Activated CD8-positive, alpha-beta memory T cell treated with anti-CD3 and anti-CD28 coated beads, Interleukin-2, amount 50 U/mL, for 4 hours (primary cell): ENCODE results near the gene RBM10.

Experiments
- DNase-seq: peaks from one replicate; pipeline ENCODE4 v3.0.0-alpha.2; 2020

Gene RBM10

DNA sequence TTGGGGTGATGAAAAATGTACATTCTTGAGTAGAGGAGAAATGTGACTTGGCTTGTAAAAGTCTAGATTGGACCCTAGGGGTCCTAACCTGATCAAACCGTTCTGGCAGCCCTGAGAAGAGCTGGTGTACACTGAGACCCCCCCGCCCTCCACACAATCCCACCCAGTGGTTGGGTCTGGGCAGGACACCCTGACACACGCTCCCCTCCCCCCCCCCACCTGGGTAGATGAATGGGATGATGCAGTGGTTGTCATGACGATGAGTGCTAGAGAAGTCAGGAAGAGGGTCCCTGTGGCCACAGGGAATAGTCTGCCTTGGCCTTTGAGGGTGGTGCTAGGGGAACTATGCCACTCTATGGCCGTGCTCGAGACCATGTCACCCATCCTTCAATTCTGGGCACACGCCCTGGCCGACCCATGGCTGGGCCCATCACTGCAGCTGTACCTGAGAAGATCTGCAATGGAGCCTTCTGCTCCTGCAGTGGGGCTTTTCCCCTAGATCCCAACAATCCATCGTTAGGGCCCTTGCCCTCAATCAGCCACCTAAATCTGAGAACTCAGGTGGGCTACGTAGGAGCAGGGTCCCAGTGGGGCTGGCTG is 77.8 kb downstream of the RBM10 start:
- DNase-seq, result no peak

DNA sequence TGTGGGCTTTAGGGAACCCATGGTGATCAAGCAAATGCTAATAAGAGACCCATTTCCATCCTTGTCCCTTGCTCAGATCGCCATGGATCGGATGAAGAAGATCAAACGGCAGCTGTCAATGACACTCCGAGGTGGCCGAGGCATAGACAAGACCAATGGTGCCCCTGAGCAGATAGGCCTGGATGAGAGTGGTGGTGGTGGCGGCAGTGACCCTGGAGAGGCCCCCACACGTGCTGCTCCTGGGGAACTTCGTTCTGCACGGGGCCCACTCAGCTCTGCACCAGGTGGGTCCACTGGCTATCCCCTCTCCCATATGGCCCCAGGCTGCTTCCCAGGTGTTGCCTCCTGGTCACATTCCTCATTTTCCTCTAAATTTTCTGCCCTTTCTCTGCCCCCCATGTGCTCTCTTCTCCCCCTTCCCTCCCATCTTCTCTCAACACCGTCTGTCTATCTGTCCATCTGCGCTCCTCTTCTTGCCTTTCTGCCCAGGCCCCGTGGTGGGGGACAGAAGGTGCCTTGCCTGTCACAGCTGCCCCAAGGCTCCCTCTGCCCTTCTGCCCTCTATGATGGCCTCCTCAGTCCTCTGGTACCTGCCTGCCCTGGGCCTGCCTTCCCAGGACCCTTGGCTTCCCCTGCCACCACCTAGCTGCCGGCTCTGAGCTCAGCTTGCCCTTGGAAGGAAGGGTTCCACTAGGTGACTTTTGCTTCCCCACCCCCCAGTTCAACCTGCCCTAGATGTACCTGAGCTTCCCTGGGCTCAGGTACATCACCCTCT is 78.6 kb downstream of the RBM10 start:
- no peak for DNase-seq

DNA sequence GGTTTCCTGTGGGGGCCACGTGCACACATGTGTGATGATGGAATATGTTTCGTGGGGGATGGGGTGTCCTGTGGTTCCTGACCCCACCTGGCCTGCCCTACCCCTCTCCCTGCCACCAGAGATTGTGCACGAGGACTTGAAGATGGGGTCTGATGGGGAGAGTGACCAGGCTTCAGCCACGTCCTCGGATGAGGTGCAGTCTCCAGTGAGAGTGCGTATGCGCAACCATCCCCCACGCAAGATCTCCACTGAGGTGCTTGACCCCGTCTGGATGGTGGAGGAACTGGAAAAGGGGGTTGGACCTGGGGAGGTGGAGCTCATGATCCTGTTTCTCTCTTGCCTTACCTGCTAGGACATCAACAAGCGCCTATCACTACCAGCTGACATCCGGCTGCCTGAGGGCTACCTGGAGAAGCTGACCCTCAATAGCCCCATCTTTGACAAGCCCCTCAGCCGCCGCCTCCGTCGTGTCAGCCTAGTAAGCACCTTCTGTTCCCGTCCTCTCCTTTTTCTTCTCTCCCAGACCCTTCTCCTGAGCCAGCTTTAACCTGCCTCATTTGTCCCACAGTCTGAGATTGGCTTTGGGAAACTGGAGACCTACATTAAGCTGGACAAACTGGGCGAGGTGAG is 79.4 kb downstream of the RBM10 start:
- DNase-seq, result no peak

DNA sequence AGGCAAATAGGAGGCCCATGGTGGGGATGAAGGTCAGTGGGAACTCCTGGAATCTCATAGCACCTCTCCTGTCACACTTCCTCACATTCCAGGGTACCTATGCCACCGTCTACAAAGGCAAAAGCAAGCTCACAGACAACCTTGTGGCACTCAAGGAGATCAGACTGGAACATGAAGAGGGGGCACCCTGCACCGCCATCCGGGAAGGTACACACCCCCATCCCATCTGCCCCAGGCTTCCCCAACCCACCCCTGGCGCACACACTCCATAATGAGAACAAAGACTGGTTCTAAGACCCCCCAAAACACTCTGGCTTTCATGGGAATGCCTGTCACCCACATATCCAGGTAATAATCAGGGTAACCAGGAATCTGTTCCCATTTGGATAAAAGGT is 79.9 kb downstream of the RBM10 start:
- DNase-seq, result no peak

DNA sequence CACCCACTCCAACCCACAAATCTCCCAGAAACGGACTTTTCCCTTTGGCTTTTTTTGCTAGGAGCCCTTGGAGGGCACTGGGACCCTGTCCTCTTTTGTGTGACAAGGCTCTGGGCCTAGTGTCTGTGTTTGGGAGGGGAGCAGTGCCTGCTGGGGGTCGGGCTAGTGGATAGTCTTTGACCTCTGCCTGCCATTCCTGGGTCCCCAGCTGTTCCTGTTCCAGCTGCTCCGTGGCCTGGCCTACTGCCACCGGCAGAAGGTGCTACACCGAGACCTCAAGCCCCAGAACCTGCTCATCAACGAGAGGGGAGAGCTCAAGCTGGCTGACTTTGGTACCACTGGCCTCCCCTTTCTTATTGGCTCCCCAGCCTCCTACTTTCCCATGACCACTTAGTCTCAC is 81.0 kb downstream of the RBM10 start:
- DNase-seq, result no peak

DNA sequence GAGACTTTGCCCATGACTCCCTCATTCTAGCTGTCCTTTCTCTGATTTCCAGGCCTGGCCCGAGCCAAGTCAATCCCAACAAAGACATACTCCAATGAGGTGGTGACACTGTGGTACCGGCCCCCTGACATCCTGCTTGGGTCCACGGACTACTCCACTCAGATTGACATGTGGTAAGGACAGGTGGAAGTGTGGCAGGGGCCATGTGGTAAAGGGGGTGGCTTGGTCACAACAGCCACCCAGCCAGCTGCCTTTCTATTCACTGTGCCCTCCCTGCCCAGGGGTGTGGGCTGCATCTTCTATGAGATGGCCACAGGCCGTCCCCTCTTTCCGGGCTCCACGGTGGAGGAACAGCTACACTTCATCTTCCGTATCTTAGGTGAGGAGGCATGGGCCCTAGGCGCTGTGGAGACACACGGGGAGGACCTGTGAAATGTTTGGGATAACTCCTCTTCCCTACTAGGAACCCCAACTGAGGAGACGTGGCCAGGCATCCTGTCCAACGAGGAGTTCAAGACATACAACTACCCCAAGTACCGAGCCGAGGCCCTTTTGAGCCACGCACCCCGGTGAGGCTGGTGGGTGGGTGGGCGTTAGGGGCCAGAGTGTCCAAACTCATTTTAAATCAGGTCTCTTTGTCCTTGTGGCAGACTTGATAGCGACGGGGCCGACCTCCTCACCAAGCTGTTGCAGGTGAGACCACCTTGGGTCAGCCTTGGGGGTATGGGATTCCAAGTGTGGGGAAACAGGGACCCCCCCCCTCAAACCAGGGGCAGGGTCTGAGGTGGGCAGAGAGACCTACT is 81.7 kb downstream of the RBM10 start:
- no peak for DNase-seq

DNA sequence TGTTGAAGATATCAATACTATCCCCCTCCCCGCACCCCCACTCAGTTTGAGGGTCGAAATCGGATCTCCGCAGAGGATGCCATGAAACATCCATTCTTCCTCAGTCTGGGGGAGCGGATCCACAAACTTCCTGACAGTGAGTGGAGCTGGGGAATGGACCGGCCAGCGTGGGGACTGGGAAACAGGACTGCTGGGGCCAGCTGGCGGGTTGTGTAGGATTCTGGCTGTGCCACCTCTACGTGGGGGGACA is 82.2 kb downstream of the RBM10 start:
- no peak for DNase-seq

DNA sequence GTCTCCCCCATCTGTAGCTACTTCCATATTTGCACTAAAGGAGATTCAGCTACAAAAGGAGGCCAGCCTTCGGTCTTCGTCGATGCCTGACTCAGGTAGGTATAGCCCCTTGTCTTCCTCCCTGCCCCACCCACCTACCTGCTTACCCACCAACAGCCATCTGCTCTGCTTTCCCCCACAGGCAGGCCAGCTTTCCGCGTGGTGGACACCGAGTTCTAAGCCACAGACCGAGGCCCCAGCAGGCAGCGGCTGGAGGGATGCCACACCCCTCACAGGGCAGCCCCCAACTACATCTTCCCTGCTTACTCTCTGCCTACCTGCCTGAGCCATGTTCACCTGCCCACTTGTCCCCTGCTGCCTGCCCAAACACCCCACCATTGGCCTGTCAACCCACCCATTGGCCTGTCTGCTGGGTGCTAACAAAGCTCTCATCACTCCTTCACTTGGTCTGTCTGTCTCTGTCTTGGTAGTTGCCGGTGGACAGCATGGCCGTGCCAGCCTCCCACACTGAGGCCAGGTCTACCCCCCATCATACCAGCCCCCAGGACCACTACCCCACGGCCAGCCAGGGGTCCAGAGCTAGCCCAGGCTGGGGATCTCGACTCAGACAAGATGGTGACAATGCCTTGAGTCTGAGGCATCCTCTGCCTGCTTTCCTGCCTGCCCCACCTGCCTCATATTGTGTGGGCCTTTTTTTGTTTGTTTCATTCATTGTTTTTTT is 83.7 kb downstream of the RBM10 start:
- no peak for DNase-seq

DNA sequence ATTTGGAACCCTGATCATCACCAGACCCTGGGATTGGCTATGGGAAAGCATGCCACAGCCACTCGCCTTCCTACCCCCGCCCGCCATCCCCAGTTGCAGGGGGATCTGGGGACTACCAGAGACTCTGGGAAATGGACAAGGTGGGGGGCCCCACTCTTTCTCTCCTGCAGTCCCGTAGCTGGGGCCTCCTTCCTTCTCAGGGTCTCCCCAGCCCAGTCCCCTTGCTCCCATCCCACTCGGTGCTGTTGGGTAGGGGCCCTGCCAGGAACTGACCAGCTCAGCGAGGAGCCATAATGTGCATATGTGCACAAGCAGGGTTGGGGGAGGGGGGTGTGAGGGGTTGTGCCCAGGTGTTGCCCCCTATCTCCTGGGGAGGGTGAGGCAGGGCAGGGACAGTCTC is 84.4 kb downstream of the RBM10 start:
- no peak for DNase-seq

DNA sequence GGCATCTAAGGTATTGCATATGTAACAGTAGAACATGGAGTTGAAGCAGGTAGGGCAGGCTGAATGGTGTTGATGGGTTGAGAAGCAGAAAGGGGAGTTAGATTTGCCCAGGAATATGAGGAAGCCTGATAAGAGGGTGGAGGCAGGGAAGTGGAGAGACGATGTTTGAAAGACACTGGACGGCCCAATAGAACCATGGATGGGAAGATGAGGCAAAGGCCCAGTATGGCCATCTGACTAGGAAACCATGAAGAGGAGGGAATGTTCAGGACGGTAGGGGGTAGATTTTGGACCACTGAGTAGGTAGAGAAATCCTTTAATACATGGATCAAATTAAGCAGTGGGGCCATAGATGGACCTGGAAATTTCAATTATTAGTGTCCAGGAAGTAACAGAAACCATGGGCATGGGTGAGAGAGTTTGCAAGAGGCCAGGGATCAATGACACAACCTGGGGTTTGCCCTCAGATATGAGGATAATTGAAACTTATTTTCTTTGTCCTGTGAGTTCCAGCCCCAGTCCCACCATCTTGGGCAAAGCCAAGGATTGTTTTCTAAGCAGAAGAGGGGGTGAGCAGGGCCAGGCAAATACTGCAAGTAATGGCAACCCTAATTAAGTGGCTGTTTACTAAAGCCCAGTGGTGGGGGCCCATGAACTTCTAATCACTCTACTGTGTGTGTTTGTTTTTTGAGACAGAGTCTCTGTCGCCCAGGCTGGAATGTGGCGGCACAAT is 85.3 kb downstream of the RBM10 start:
- DNase-seq, result no peak

DNA sequence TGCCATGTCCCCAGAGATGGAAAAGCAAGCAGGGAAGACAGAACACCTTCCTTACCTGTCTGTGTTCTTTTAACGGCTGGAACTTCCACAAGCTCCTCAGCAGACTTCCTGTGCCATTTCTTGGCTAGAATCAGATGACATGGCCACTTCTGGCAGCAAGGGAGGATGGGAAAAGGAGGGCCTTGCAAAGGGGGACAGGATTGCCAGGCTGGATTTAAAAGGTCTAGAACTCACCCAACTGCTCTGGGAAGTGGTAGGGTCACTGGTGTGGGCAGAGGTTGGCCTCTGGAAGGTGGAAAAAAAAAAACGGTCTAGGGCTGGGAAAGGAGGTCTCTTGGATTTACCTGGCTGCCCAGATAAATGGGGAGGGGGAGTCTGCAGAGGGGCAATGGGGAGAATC is 86.1 kb downstream of the RBM10 start:
- no peak for DNase-seq

DNA sequence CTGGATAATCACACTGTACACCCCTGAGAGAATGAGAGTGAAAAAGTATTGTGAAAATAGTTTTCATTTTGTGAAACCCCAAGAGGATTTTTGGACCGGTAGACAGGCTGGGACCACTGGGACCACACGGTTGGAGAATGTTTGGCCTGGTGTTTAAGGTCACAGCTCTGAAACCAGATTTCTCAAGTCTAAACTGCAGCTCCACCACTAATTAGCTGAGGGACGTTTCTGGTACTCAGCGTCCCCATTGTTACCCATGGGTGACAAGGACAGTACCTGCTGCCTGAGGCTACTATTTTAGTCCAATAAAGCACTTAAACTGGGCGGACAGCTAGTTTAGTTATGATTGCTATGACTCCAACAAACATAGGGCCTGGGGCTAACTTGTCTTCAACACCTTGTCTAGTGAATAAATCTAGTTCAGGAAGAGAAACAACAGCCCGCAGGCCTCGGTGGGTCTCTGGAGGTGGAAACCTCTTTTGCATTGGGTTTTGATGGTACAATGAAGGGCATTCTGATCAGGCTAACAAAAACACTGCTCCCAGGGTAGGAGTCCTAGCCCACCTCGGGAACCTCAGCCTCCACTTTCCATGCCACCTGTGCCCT is 87.3 kb downstream of the RBM10 start:
- DNase-seq, result no peak

DNA sequence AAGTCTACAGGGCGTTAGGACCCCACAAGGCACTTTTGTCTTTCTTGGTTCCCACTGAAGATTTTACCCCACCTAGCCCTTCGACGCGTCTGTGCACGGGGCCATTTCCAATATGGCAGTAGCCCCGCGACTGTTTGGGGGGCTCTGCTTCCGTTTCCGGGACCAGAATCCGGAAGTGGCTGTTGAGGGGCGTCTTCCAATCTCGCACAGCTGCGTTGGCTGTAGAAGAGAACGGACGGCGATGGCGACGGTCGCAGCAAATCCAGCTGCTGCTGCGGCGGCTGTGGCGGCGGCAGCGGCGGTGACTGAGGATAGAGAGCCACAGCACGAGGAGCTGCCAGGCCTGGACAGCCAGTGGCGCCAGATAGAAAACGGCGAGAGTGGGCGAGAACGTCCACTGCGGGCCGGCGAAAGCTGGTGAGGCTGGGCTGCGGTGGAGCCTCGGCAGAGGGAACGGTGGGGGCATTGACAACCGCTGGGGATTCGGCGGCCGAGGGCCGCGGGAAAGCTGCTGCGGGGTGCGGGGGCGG is 87.8 kb downstream of the RBM10 start, which contains the start of gene USP11:
Gene USP11 (plus strand): TSS at position 207 of the 530 bp plus-strand sequence. CDS start 35 bp downstream, at position 242.
- peak; percentile 59 for DNase-seq

DNA sequence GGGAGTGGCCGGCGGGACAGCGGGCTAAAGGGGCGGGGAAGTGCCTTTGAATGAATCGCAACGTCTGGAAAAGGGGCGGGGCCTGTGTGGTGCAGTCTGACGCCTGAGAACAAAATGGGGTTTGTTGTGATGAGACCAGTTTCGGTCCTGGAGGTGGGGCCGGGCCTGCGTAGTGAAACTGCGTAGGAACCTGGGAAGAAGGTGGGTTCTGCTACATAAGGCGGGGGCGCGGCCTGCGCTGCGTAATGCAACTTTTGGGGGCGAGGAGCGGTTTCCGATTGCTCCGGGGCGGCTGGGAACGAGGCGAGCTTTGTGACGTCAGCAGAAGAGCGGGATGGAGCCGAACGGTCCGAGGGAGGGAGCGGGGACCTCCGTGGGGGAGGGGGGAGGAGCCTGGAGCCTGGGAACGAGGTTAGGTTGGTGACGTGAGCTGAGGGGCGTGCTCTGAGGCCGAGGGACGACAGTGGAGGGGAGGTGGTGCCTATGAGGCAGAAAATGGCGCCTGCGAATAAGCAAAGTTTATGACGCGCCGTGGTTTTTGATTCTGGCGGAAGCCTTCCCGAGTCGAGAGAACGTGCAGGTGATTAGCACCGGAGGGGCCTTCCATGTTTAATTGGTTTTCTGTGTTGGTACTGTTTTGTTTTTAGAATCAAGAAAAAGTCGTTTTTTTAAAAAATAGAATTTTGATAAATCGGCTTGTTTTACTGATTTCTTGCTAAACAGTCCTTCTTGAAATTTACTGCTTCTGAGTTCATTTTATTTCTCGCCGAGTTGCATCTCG is 88.5 kb downstream of the RBM10 start:
- DNase-seq, result peak; percentile 96

DNA sequence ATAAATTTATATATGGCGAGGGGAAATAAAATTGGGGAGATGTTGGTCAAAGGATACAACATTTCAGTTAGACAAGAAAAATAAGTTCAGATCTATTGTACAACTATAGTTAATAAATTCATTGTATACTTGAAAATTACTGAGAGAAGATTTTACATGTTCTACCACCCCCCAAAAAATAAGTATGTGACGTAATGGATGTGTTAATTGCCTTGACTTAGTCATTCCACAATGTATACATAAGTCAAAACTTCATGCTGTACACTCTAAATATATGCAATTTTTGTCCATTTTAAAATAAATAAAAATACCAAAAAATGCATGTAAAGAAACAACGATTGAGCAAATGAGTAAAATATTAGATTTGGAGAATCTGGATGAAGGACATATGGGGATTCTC is 89.6 kb downstream of the RBM10 start:
- no peak for DNase-seq

DNA sequence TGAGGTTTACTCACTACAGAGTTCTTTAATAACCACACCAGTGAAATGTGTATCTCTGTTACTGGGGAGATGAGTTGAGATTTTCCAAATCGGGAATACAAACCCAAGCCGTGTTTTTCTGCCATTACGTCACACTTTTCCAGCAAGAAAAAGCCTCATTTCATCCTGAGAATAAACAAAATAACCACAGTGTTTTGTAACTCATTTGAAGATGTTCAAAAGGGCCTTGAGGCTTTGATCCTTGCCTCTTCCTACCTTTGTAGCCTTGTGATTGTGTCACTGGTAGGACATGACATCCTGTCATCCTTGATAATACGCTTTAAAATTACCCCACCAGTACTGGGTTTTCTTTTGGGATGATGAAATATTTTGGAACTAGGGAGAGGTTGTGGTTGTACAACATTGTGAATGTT is 90.7 kb downstream of the RBM10 start:
- DNase-seq, result no peak
